GM19238 (cell line): ENCODE measurements around the gene GALNT12.

Experiments used
- DNase-seq: peaks from one replicate; pipeline ENCODE4 v3.0.0; 2011; ENCODE audit warnings: low spot score; ENCODE audit not compliant: insufficient read length

Gene GALNT12

GRCh38 chr9:98783518-98784226 lies 23.8 kb upstream of the GALNT12 start:
- DNase-seq = no peak

DNA sequence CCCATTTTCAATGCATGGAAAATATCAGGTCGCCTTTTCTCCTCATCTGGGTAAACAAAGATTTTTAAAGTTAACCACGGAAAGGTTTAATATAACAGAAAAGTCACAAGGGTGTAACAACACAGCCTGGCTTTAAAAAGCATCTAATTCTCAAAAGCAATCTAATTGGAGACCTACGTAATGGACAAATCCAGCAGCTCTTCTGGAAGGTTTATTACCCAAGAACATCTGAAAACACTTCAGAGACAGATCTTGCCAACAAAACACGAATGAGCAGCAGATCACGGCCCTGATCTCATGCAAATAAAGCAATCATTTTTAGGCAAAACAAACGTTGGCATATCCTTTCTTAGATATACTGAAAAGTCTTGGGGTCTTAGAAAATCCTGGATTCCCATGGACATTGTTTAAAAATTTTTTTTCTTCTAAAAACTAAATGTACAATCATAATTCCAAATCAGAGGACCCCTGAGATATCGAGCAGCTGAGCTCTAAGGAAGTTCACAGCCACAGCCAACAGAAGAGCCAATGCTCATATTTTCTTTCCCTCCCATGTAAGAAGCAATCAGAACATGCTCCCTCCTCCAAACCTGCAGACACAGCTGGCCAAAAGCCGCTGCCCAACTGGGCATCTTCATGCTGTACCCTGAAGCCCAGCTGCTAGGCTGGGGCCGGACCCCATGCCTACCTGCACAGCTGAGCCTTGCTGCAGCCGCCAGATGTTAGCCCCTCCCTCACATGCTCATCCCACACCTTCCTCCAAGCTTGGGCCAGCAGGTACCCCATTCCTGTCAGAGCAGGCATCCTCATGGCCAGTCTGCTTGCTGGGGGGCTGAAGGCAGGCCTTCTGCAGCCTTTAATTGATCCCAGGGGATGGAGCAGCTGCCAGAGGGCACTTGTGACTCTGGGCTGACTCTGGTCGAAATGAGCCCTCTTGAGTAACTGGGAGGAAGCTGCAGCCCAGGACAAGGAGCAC lies 22.4 kb upstream of the GALNT12 start:
- no peak for DNase-seq

GRCh38 chr9:98786750-98787510 lies 20.5 kb upstream of the GALNT12 start:
- DNase-seq = no peak

DNA sequence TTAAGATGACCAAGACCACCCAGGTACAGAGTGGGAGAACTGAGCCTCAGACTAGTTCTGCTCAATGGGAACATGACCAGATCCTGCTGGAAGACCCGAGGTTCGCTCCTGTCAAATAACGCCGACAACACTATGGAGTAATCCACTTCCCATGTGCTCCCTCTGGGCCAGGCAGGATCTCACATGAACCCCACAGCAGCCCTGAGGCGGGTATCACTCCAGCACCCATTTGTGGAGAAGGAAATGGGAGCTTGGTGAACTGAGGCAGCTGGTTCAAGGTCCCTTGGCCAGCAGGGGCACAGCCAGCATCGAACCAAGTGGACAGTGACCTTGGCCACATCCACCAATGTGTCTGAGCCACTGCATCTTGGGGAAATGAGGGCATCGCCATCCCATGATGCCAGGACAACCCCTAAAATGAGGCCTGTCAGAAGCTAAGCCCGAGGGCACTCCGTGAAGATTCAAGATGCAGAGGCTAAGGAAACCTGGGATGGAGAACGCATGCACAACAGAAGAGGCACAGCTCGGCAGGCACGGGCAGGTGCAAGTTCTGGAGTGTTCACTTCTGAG lies 19.6 kb upstream of the GALNT12 start:
- DNase-seq = no peak

DNA sequence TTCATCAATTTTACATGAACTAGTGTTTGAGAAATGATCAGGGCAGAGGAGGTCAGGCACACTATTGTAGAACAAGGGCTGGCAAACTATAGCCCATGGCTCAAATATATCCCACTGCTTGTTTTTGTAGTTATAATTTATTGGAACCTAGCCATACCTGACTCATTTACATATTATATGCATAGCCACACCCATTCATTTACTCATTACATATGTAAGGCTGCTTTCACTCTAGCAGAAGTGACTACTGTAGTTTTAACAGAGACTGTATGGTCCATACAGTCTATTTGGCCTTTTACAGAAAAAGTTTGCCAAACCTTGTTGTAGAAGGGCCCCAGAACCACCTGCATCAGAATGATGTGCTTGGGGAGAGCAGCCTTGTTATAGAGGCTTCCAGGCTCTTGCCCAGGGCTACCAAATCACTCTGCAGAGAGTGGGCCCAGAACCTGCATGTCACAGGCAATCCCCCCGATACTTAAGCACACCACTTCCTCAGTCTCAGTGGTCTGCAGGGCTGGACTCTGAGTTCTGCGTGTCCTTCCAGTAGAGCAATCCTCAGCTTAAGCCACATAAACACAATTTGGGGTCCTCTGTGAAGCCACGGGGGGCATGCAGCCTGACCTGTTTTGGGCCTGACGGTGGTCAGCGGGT lies 17.9 kb upstream of the GALNT12 start:
- DNase-seq = no peak

DNA sequence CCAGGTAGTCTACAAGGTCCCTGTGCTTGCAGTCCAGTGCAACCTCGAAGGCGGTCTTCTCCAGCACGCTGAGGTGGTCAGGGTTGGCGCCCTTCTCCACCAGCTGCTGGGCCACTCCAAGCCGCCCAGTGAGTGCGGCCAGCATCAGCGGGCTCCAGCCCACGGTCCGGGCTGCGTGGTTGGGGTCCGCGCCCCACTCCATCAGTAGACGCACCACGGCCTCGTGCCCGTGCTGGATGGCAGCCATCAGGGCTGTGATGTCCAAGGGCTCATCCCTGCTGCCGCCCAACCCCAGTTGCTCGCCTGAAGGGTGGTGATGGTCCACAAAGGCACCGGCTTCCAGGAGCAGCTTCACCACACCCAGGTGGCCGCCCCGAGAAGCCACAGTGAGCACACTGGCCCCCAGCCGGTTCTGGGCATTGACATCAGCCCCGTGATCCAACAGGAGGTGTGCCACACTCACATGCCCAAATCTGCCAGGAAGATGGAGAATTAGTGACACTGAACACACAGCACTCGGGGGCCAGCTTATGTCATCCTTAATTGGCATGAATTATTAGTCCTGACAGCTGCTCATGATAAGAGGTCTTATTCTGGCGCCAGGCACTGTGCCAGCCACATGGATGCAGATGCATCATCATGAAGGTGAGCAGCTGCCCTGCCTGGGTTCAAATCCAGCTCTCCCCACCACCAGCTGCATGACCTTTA lies 17.2 kb upstream of the GALNT12 start:
- no peak for DNase-seq

DNA sequence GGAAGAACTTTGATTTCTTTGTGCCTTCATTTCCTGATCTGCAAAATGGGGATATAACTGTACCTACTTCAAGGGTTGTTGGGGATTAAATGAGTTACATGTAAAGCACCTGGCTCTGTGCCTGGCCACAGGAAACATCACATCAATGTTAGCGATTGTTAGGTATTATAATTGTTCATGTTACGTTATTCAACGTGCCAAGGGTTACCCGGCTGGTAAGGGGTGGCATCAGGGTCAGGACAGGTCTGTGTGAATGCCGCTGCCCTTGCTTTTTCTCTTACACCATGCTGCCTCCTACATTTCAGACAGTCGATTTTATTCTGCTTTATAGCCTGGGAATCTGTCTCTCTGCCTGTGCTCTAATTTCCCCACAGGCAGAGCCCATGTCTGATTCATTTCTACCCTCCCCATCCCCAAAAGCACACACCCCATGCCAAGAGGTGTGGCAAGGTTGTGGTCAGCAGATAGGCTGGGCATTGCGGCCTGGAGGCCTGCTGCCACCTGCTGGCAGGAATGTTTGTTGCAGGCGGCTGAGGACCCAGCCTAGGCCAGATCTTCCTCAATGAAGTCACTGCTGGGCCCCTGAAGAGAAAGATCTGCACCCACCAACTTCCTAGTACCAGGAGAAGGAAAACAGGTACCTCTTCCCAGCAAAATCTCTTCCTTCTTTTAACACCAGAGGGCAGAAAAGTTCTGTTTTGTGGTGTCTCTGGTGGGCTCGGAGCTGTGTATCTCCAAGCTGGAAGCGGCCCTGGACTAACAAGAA lies 16.4 kb upstream of the GALNT12 start:
- DNase-seq = peak; percentile 49

DNA sequence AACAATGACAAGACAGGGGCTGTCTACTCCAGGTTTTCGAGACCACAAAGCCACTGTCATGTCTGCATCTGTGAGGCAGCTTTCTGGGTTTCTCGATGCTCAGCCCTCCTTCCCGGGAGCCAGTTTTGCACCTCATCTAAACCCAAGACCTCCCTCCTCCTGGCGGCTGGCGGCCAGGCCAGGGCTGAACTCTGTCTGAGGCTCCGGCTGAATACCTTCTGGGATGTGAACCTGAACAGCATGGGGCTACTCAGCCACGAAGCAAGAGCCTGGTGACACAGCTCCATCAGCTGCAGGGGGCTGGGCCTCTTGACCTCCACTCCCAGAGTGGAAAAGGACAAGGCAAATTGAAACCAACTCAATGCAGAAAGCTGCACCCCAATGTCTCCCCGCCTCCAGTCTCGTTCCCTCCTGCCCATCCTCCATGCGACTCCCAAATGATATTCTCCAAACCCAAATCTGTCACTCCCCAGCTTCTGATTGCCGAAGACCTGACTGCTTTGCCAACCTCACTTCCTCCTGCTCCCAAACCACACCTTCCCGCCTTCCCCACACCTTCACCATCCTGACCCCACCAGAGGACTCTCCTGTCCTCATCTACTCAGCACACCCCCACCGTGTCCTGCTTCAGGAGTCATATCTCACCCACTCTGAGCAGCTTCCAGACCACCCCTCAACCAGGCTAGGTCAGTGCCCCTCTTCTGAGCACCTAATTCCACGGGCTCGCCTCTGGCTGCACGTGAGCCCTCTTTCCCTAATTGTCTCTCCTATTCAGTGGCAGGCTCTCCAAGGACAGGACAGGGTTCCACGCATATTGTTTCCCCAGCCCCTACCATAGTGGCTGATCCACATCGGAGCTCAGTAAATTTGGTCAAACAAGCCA lies 15.6 kb upstream of the GALNT12 start:
- DNase-seq = no peak

GRCh38 chr9:98793031-98793430 lies 14.4 kb upstream of the GALNT12 start:
- DNase-seq = no peak

- no peak for DNase-seq
Measured at GRCh38 chr9:98794802-98795201, 12.7 kb upstream of the GALNT12 start.

- no peak for DNase-seq
Measured at GRCh38 chr9:98795295-98795955, 12.0 kb upstream of the GALNT12 start.

DNA sequence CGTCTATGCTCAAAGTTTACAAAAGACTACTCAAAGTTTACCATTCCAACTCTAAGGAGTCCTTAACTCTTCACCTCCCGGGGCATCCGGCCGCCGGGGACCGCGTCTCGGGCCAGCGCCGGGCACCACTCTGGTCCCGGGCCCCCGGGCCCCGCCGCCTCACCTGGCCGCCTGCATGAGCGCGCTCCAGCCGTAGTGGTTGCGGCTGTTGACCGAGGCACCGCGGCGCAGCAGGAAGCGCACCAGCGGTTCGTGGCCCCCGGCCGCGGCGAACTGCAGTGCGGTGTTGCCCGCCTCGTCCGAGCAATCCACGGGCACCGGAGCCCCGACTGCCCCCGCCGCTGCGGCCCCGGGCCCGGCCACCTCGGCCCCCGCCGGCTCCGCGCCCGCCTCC lies 11.5 kb upstream of the GALNT12 start:
- no peak for DNase-seq

GRCh38 chr9:98796364-98797101 lies 10.9 kb upstream of the GALNT12 start, which contains the start of gene ANKS6:
Gene ANKS6 (minus strand): TSS chr9:98796555. CDS start chr9:98796491, 64 bp downstream.
- DNase-seq = peak; percentile 81

DNA sequence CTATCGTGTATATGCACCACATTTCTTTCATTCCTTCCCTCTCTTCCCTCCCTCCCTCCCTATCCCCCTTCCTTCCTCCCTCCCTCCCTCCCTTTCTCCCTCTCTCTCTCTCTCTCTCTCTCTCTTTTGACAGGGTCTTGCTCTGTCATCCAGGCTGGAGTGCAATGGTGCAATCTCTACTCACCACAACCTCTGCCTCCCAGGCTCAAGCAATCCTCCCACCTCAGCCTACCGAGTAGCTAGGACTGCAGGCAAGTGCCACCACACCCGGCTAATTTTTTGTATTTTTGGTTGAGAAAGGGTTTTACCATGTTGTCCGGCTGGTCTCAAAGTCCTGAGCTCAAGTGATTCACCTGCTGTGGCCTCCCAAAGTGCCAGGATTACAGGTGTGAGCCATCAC lies 10.0 kb upstream of the GALNT12 start:
- DNase-seq = no peak

GRCh38 chr9:98798254-98798653 lies 9.2 kb upstream of the GALNT12 start:
- no peak for DNase-seq

DNA sequence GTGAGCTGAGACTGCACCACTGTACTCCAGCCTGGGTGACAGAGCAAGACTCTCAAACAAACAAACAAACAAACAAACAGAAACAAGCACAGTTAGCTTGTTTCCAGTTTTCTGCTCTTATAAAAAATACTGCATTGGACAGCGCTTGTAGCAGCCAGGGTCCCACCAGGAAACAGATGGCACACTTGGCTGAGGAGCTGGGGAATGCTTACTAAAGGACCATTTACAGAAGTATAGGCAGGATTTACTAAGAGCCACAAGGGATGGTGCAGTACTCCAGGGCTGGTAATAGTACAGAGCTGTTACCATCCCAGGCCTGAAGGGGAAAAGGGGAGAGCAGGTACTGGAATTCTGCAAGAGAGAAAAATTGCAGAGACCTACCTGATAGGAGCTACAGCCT lies 5.9 kb upstream of the GALNT12 start:
- DNase-seq = no peak

DNA sequence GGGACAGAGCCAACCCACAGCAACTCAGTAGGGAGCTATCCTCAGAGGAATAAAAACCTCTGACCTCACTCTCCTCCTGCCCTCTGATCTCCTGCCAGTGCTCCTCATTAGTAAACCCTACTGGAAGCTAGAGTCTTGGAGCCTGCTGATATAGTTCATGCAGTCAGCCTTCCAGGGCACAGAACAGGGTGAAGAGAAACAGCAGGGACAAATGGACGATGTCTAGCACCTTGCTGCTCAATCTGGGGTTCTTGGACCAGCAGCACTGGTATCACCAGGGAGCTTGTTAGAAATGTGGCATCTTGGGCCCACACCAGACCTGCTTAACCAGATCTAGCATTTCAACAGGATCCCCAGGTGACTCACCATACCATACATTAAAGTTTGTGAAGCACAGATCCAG lies 5.5 kb upstream of the GALNT12 start:
- DNase-seq = no peak
